HG03196 (cell line): Measurements from ENCODE around the gene BICRA.
A peak's percentile ranks its signal among the peaks of the same experiment; 100 is the strongest.

ENCODE experiments used
- ATAC-seq: cut with Tn5 transposase; IDR thresholded peaks from one replicate; pipeline ENCODE4 v1.9.1; 2021; ENCODE audit not compliant: unreplicated experiment

BICRA gene

DNA sequence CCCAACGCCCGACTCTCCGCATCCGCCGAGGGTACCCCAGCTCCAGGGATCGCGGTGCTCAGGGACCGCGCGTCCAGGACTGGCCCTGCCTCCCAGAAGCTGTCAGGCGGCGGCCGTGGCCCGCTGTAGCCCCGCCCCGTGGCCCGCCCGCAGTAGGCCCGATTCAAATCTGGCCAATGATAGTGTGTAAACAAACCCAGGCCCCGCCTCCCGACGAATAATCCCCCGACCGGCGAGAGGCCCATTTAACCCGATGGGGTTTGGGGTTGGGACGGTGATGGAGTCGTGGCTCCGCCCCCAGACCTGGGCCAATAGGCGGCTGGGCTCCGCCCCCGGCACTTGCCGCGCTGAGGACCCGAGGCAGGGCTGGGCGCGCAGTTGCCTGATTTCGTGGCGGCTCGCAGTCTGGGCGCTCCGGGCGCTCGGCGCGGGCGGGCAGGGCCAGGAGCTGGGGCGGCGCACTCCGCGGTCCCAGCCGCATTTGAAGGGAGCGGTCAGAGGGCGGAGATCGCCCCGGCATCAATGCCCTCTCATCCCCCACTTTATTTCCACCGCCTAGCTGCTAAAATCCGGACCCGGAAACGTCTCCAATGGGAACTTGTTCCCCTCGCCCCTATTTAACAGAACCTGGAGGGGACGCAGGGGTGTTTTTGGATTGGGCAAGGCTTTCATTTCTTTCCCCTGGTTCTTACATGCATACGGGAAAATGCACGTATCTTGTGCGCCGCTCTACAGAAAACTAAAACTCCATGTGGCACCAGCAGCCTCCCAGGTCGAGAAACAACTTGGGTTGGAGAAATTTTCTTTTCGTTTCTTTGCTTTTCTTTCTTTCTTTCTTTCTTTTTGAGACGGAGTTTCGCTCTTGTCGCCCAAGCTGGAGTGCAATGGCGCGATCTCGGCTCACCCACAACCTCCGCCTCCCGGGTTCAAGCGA, 8.4 kb upstream of the BICRA start:
- ATAC-seq = peak; percentile 91

DNA sequence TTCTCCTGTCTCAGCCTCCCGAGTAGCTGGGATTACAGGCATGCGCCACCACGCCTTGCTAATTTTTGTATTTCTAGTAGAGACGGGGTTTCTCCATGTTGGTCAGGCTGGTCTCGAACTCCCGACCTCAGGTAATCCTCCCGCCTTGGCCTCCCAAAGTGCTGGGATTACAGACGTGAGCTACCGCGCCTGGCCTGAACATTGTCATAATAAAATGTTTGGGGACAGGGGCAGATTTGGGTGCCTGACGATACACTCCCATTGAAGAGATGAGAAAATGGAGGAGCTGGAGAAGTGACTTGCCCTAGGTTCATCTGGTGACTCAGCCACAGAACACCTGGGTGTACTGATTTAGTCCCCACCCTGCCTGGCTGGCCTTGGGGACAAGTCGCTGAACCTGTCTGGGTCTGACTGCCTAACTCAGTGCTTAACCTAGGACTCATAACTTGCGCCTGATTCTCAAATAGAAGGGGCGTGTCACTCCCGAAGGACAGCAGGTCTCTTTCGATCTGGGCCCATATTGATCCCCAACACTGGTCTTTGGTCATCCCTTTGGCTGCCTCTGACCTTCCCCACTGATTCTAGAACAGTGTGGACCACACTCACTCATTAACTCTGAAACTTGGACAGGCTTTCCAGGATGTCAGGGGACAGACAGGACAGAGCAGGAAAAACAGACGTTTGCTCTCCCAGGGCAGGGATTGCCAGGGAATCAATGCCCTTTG, 7.6 kb upstream of the BICRA start:
- ATAC-seq = no peak

DNA sequence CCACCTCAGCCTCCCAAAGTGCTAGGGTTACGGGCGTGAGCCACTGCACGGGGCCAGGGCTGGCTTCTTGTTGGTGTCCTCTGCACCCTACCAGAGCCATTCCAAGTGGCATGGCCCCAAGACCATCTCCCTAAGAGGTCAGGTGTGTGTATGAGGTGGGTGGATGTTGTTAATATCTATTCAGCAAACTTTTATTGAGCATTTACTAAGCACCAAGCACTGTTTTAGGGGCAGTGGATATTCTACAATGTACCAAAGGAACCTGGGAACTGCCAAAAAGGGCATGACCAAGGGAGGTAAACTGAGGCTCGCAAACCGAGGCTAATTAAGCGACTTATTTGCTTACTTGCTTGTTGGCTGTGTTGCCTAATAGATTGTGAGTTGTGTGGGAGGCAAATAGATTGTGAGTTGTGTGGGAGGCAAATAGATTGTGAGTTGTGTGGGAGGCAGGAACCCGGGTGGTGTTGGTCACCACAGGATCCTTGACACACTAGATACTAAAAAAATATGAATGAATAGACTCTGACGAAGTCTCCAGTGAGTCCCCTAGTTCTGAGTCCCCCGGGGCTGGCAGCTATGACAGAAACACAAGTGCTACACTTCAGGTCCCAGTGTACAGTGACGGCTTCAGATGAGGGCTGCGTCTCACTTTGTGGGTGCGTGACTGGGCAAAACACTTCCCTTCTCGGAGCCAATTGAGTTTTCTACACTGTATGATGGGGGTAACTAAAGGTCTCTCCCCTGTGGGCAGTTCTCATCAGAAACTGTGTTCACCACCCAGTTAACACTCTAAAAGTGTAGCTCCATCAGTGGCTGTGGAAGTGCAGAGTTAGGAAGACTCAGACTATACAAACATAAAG, 5.0 kb upstream of the BICRA start:
- no peak for ATAC-seq

DNA sequence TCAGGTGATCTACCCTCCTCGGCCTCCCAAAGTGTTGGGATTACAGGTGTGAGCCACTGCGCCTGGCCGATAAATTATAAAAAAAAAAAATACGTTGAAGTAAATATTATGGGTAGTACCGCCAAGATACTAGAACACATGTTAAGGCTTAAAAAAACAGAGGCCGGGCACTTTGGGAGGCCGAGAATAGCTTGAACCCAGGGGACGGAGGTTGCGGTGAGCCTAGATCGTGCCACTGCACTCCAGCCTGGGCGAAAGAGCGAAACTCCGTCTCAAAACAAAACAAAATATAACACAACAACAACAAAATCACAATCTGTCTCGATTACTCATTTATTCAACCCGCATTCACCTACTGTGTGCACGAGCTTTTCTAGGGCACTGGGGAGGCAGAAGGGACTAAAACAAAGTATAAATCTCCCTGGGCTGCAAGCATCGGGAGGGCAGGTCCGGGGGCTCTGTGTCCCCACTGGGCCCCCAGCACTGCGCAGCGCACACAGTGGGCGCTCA, 1.3 kb upstream of the BICRA start:
- ATAC-seq = no peak

DNA sequence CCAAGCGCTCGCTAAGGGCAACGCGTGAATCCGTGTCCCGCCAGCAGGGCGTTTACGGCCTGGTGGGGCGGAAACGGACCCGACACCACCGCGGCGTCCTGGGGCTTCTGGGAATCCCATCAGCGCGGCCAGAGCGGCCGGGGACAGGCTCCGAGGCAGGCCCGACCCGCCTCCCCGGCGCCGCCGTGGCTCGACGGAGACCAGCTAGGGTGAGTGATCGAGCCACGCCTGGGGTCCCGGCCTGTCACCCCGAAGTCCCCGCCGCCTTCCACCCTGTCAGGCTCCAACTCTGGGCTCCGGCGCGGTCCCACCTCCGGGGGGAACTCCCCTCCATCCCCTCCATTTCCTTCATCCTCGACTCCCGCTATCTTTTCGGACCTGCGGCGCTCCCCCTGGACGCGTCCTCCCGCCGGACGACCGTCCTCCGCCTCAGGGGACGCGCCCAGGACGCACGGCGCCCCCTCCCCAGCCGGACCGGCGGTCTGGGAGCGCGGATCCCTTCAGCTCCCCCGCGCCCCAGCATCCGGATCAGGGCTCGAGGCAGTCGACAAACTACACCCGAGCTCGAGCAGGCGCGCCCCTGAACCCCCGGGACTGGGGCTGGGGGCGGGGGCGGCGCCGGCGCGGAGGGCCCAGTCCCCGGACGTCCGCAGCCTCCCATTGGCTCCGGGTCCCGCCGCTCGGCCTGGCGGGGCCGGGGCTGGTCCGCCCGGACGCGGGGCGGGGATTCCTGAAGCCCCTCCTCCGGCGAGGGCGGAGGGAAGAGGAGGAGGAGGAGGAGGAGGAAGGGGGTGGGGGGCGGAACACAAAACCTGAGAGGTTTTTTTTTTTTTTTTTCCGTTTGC, 638 bp upstream of the BICRA start:
- ATAC-seq = peak; percentile 77

DNA sequence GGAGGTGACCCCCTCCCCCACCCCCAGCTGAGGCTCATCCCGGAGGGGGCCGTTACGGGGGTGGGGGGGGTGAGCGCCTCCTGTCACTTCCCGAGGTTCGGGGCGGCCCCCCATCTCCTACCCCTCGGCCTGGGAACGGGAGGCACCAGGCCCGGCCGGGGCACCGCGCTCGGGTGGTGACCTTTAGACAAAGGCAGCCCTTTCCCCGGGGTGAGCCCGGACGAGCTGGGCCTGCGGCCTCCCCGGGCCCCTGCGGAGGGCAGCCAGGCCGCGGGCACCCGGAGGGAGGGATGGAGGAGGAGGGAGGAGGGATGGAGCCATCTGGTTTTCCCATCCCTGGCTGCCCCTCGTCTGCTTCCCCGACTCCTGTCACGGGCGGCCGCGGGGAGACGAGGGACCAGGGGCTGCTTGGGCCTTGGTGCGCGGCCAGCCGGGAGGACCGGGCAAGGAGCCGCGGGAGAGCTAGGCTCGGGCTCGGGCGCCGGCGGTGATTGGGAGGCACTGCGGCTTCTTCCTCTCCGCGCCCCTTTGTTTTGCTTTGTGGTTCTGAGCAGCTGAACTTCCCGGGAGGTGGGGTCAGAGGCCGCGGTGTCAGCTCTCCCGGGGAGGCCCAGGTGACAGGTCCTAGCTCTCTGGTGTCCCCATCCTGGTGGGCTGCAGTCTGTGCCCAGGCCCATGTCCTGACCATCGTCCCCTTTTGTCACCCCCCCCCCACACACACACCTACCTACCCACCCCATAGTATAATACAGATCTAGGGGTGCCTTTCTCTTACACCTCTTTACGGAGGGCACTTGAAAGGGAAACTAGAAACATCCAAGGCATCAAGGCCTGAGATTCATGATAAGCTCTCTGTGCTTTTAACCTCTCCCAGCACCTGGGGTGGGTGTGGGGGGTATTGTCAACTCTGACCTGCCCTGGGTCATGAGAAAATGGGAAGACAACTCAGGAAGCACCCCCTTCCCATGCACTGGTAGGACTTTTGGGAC, 1.3 kb downstream of the BICRA start:
- no peak for ATAC-seq

DNA sequence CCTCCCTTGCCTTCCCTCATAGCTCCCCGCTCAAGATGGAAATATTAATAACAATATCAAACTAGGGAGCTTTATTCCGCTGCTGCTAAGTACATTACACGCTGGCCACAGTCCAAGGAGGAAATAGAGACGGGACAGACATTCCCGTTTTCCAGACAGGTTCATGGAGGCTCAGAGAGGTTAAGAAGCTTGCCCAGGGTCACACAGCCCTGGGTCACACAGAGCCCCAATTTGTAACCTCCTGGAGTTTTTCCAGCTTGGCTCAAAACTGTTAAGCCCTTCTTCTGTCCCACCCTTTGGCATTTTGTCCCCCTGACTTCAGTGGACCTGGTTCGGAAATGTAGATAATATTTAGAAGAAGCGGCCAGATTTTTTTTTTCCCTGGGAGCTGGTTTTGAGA, 2.0 kb downstream of the BICRA start:
- ATAC-seq = no peak

DNA sequence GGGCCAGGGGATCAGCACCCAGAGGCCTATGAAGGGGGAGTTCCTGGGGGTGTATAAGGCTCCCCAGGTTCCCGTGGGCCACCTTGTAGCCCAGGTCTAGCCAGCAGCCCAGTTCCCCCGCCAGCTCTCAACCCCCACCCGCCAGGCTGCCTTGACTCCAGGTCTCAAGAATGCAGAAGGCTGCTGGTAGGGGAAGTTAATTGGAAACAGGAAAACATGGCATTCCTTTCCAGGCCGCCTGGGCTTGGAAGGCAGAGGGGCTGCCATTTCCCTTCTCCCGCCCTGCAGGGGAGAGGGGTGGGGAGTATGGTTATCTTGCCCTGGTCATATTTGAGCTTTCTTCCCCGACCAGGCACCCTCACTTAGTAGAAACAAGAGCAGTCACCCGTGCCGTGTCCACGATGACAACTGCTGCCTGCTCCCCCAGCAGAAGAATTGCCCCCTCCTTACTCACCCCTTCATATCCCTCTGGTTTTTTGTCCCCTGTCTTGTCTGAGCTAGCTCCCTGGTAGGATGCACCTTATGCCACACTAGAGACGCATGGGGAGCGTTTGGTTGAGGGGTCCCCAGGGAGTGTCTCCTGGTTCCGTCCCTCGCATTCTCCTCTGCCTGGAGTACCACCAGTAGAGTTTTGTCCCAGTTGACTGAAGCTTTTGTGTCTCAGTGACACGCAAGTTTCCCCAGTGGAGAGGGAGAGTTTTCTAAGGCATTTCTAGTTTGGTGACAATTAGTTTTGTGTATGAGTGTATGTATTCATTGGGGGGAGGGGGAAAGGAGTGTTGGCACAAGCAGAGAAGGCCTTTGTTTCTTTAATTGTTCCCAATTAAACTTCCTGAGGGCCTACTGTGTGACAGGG, 4.5 kb downstream of the BICRA start:
- ATAC-seq = no peak

DNA sequence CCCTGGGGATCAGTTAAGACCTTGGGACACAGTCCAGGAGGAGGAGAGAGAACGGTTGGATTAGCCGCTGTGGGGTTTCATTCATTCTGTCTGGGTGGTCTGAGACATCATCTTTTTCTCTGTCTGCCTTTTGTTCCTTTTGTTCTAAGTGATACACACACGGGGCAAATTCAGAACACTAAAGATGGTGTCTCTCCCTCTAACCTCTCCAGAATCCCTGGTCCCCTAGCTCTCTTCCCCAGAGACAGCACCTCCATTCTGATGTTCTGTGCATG, 5.0 kb downstream of the BICRA start:
- ATAC-seq = no peak

DNA sequence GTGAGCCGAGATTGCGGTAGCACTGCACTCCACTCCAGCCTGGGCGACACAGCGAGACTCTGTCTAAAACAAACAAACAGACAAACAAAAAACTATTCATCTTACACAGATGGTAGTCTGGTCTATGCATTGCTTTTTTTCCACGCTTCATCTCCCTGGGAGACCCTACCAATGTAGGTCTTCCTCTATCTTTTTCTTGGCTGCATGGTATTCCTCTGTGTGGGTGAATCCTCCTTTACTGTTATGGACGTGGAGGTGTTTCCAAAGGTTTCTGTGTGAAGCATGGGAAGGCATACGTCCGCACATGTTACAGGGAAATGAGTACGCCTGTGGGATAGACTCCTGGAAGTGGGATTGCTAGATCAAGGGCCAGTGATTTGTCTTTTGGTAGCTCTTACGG, 5.6 kb downstream of the BICRA start:
- no peak for ATAC-seq

DNA sequence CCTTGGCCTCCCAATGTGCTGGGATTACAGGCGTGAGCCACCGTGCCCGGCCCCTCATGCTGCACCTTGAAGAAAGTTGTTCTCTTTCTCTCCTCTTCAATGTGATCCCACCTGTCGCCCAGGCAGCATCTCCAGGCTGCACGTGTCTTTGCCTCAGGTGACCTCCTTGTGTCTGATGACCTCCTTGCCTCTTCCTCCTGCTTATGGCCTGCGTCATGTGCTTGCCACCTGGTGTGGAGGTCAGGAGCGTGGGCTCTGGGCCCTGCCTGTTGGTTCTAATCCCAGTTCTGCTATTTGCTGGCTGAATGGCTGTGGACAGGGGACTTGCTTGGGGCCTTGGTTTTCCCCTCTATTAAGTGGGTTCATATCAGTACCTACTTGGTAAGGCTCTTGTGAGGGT, 6.3 kb downstream of the BICRA start:
- no peak for ATAC-seq

DNA sequence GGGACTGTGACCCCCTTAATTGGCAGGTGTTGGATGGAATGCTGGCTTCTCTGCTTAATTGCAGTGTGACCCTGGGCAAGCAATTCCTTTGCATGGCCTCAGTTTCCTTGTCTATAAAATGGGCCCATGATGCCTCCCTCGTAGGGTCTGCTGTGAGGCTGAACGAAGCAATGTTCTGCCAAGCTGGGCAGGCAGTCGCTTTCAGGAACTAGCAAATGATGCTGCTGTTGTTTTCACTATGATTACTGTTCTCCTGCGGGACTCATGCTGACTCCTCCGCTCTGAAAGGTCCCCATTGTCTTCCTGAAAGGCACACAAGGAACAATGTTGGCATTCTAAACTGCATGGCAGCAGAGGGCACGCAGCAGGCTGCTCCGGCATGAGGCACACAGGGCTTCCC, 6.8 kb downstream of the BICRA start:
- no peak for ATAC-seq

DNA sequence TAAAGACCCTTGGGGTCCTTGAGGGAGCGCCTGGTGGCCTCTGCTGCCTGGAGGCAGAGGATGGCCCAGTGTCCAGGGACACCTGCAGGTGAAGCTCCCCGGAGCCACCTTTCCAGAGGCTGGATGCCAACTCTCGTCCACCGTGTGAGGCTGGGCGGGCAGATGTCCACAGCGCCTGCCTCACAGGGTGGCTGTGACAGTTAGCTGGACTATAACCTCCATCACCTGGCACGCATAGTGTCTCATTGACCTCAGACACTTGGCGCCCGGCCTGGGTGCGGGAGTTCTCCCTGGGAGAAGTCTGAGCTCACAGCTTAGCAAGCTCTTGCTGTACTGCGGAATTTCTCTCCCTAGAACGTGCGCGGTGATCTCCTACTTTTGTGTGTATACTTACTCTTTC, 9.8 kb downstream of the BICRA start:
- no peak for ATAC-seq

DNA sequence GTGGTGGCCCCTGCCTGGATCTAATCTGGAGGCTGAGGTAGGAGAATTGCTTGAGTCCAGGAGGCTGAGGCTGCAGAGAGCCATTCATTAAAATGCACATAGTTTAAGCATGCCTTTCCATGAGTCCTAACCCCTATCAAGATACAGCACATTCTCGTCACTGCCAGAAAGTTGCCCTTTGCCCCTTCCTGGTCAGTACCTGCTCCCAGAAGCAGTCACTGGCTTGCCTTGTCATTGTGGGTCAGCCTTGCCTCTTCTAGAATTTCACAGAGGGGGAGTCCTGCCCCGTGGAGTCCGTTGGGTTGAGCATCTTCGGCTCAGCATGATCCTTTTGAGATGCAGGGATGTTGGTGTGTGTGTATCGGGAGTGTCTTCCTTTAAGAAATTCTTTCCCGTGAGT, 10.8 kb downstream of the BICRA start:
- no peak for ATAC-seq

DNA sequence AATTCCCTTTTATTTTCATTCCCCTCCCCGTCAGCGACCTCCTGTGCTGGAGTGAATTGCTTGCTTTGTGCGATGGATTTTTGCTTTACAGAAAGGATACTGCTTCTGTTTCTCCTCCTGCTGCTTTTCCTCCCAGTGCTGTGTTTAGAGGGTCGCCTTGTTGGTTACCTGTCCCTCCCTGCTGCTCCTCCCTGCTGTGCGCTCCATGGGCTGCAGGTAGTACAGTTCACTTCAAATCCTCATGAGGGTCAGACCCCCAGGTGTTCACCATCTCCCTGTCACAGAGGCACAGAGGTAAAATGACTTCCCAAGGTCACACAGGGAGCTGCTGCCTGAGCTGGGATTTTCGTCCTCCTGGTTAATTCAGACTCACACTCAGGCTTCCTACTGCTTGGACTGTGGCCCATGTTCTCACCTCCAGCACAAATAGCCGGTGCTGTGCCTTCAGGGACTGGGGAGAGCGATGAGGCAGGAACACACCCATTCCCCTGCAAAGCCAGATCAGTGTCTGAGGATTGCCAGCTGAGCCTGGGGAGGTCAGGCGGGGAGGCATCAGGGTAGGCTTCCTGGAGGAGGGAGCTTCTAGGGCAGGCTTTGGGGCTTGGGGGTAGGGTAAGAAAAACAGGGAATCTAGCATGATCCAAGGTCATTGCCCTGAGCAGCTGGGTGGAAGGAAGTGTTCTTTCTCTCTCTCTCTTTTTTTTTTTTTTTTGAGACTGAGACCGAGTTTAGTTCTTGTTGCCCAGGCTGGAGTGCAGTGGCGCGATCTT, 14.4 kb downstream of the BICRA start:
- no peak for ATAC-seq

DNA sequence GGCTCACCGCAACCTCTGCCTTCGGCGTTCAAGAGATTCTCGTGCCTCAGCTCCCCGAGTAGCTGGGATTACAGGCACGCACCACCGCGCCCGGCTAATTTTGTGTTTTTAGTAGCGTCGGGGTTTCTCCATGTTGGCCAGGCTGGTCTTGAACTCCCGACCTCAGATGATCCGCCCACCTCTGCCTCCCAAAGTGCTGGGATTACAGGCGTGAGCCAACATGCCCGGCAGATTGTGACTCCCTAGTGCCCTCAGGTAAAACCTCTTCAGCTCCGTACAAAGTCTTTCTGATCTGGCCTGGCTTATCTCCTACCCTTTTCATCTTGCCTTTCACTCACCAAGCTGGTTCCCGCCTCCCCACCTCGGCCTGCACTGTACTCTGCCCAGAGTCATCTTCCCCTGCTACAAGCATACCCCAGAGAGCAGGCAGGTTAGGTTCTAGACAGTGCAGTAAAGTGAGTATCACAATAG, 15.0 kb downstream of the BICRA start:
- no peak for ATAC-seq

DNA sequence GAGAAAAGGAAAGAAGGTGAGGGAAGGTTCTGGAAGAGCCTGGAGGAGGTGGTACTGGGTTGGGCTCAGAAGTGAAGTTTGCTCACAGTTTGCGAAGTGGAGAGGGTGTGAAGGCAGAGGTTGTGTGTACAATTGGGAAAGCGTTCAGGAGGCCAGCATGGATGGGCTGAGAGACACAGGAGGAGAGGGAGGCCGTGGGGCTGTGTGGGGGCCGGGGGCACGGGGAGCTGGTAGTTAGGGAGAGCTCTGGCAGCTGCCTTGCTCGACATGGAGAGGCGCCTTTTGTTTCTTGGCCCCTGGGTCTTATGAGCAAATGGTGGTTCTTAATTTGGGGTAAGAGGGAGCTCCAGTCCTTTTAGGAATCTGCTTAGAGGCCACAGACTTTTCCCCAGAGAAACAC, 16.7 kb downstream of the BICRA start:
- no peak for ATAC-seq

DNA sequence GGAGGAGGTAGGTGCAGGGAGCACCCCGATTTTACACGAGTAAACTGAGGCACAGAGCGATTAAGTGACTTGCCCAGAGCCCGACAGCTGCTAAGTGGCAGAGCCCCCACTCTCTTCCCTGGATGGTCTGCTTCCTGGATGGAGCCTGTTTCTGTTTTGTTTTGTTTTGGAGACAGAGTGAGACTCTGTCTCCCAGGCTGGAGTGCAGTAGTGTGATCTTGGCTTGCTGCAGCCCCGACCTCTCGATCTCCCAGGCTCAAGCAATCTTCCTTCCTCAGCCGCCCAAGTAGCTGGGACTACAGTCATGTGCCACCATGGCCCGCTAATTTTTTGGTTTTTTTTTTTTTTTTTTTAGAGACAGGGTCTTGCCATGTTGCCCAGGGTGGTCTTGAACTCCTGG, 17.3 kb downstream of the BICRA start:
- ATAC-seq = no peak
